Lung (tissue), 12 donors: ENCODE measurements around the gene CDH4. TPM values are rescaled to one million over a fixed set of nuclear protein-coding genes. Genes with fewer than 3 reads are reported as not detected.

ENCODE experiments used
- ATAC-seq: fragments of 200-7000 bp; cut with Tn5 transposase; one replicate; pipeline ENCODE4 v1.9.1; 2020; ENCODE audit warnings: moderate number of reproducible peaks; ENCODE audit not compliant: insufficient read depth, low FRiP score
- DNase-seq, 3 donors: peaks; one replicate each; pipeline ENCODE4 v3.0.0-alpha.2; 2013 to 2017
- H3K27ac ChIP-seq, 2 donors: one replicate each; pipeline ENCODE4 v1.5.1; 2013; ENCODE audit warnings: mild to moderate bottlenecking in 2 of 2, moderate library complexity in 2 of 2, control low read depth in 1 of 2, inconsistent platforms in 1 of 2, low read depth in 1 of 2, low read length in 1 of 2
- H3K27me3 ChIP-seq, 3 donors: one replicate each; pipeline ENCODE4 v1.5.1; 2013; ENCODE audit warnings: low read length in 2 of 3; ENCODE audit not compliant: control insufficient read depth in 3 of 3, insufficient read depth in 3 of 3
- H3K36me3 ChIP-seq, 4 donors: one replicate each; pipeline ENCODE4 v1.5.1; 2013; ENCODE audit warnings: low read length in 4 of 4, mild to moderate bottlenecking in 1 of 4, moderate library complexity in 1 of 4; ENCODE audit not compliant: control insufficient read depth in 4 of 4, insufficient read depth in 4 of 4
- H3K4me1 ChIP-seq, 5 donors: one replicate each; pipeline ENCODE4 v1.5.1; 2013; ENCODE audit warnings: low read length in 5 of 5, mild to moderate bottlenecking in 2 of 5, moderate library complexity in 1 of 5; ENCODE audit not compliant: control insufficient read depth in 5 of 5, insufficient read depth in 5 of 5
- H3K4me3 ChIP-seq: one replicate; pipeline ENCODE4 v1.5.1; 2013; ENCODE audit warnings: mild to moderate bottlenecking, control low read depth, moderate library complexity
- H3K9ac ChIP-seq, 2 donors: one replicate each; pipeline ENCODE4 v1.5.1; 2013; ENCODE audit warnings: low read length in 2 of 2, control low read depth in 1 of 2; ENCODE audit not compliant: insufficient read depth in 1 of 2
- H3K9me3 ChIP-seq, 4 donors: one replicate each; pipeline ENCODE4 v1.5.1; 2013; ENCODE audit warnings: low read length in 3 of 4, mild to moderate bottlenecking in 1 of 4, moderate library complexity in 1 of 4; ENCODE audit not compliant: control insufficient read depth in 4 of 4, insufficient read depth in 3 of 4
- WGBS, 2 donors: extraction: QIAGEN DNeasy Blood & Tissue Kit; methylation state at CpG; one replicate each; pipeline ENCODE4 v1.1.7; 2013; 5-methylcytosine and 5-hydroxymethylcytosine counted together
- polyA plus RNA-seq, 2 donors: library from polyadenylated mRNA; stranded (reverse); fragments of 200-250 nt; gene quantifications; one replicate each; pipeline ENCODE4 v1.2.1, GENCODE V29; 2013
- total RNA-seq, 2 donors: library from RNA; depleted of rRNA in 1 of 2; stranded (reverse); fragments of >200 nt in 1 of 2; gene quantifications; one replicate each; pipeline ENCODE4 v1.2.1, GENCODE V29; 2014 to 2021
- TF ChIP-seq, protein P1 (sequence below): IDR thresholded peaks from 2 replicates; pipeline ENCODE4 v1.5.1; 2012; ENCODE audit warnings: mild to moderate bottlenecking; ENCODE audit errors: control extremely low read depth, extremely low read depth
- donor health status: control.
- donor health status: control.
- donor health status: Bipolar disorder and iron deficiency.
- donor health status: healthy.
- donor health status: DM: yes; HTN: yes; CAD: no.

The CDH4 gene
- total and polyA plus RNA-seq, 4 donors, result 0.10 to 2.1 (median 0.34) TPM

DNA sequence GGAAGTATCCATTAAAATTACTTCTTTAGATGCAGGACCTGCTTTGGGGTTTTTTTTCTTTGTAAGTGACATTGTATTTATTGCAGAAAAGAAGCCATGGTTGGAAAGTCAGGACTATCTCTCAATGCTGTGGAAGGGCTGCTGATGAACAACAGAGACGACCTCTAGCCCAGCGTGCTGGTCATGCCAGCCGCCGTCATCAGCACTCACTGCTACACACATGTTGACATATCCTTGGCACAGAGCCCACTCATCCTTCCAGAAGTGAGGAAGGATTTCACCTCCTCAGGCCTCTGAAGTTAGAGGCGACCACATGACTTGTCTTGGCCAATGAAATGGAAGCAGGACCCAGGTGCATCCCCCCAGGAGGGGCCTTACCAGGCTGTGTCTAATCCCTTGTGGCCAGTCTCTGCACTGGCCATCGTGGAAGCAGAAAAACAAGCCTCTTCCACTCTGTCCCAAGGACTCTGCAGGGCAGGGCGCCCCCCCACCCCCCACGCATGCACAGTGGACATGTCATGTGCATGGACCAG lies 470.2 kb downstream of the CDH4 start:
- Histone ChIP-seq H3K4me3 (no peak overlapping the region), H3K9me3 (peaks cover 0 to 15% (median 0%) of the 10 kb centered on the region in 4 donors), H3K27ac (no peak overlapping the region), H3K36me3 (no peaks in the 10 kb centered on the region), H3K9ac (no peak overlapping the region), H3K27me3 (peaks cover 0 to 3% (median 2%) of the 10 kb centered on the region in 3 donors), H3K4me1 (peaks cover 0 to 5% (median 0%) of the 10 kb centered on the region in 5 donors)
- TF ChIP-seq, protein P1, sequence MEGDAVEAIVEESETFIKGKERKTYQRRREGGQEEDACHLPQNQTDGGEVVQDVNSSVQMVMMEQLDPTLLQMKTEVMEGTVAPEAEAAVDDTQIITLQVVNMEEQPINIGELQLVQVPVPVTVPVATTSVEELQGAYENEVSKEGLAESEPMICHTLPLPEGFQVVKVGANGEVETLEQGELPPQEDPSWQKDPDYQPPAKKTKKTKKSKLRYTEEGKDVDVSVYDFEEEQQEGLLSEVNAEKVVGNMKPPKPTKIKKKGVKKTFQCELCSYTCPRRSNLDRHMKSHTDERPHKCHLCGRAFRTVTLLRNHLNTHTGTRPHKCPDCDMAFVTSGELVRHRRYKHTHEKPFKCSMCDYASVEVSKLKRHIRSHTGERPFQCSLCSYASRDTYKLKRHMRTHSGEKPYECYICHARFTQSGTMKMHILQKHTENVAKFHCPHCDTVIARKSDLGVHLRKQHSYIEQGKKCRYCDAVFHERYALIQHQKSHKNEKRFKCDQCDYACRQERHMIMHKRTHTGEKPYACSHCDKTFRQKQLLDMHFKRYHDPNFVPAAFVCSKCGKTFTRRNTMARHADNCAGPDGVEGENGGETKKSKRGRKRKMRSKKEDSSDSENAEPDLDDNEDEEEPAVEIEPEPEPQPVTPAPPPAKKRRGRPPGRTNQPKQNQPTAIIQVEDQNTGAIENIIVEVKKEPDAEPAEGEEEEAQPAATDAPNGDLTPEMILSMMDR, result no peak
- no peak for DNase-seq
- no peak for ATAC-seq
- 59 to 74% methylated on average over 8 of the region's 8 CpGs for WGBS, 2 donors

DNA sequence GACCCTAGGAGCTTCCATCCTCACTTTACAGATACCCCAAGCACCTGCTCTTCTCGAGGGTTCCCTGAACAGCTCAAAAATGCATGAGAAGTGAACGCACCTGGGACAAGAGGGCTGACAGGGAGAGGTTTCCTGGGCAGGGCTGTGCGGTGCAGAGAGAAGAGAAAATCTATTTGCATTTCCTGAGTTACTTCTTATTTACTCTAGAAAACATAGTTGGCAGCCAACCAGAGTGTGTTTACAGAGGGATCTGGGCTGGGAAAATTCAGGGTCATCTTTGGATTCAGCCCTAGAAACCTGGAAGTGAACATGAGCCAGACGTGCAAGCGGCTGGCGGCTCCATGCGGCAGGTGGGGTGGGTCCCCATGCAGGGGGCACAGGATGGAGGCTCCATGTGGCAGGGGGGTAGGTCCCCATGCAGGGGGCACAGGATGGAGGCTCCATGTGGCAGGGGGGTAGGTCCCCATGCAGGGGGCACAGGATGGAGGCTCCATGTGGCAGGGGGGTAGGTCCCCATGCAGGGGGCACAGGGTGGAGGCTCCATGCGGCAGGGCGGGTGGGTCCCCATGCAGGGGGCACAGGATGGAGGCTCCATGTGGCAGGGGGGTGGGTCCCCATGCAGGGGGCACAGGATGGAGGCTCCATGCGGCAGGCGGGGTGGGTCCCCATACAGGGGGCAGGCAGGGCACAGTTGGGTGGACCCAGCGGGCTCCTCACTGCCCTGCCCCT lies 471.6 kb downstream of the CDH4 start:
- ATAC-seq, result no peak
- peaks cover 0 to 3% (median 2%) of the 10 kb centered on the region in 3 donors for H3K27me3 ChIP-seq
- DNase-seq, result no peak
- no peak overlapping the region for H3K4me3 ChIP-seq
- no peaks in the 10 kb centered on the region for H3K36me3 ChIP-seq
- TF ChIP-seq, protein P1, result no peak
- no peak overlapping the region for H3K27ac ChIP-seq
- H3K4me1 ChIP-seq, result peaks cover 0 to 5% (median 0%) of the 10 kb centered on the region in 5 donors
- peaks cover 0 to 10% (median 0%) of the 10 kb centered on the region in 4 donors for H3K9me3 ChIP-seq
- 63 to 69% methylated on average over 12 of the region's 12 CpGs for WGBS, 2 donors
- no peak overlapping the region for H3K9ac ChIP-seq

DNA sequence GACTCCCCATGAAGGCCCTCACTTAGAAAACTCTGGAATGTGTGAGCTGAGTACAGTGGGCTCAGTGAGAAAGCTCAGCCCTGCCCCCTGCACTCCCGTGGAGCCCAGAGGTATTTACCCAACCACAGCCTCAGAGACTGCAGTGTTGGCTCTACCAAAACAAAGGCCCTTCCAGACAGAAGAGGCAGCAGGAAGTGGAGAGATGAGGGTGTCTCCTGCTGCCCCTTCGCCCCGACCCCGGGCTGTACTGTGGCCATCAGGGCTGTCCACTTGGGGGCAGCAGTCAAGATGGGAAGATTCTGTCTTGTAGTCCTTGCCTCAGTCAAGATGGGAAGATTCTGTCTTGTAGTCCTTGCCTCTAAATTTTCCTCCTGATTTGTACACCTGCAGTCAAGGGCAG lies 472.3 kb downstream of the CDH4 start:
- 7 to 8% methylated on average over 4 of the region's 4 CpGs for WGBS, 2 donors
- no peak overlapping the region for H3K9ac ChIP-seq
- TF ChIP-seq, protein P1, result no peak
- H3K9me3 ChIP-seq, result peaks cover 0 to 10% (median 0%) of the 10 kb centered on the region in 4 donors
- H3K27ac ChIP-seq, result no peak overlapping the region
- DNase-seq (no peak), ATAC-seq (no peak)
- H3K36me3 ChIP-seq, result no peaks in the 10 kb centered on the region
- no peak overlapping the region for H3K4me3 ChIP-seq
- H3K4me1 ChIP-seq, result peaks cover 0 to 1% (median 0%) of the 10 kb centered on the region in 5 donors
- peaks cover 0 to 5% (median 3%) of the 10 kb centered on the region in 3 donors for H3K27me3 ChIP-seq
